Liver (tissue), 9 donors: ENCODE data around the gene PAQR9. TPM values are rescaled to one million over a fixed set of nuclear protein-coding genes. Genes with fewer than 3 reads are reported as not detected.
A peak's percentile ranks its signal among the peaks of the same experiment; 100 is the strongest.

Experiments used
- DNase-seq: peaks from one replicate; pipeline ENCODE4 v3.0.0-alpha.2; 2017; ENCODE audit warnings: low spot score
- H3K27ac ChIP-seq, 2 donors: one replicate each; pipeline ENCODE4 v1.7.0; 2013; ENCODE audit warnings: inconsistent platforms in 2 of 2, low read length in 2 of 2, control low read depth in 1 of 2, low read depth in 1 of 2, mild to moderate bottlenecking in 1 of 2
- H3K27me3 ChIP-seq, 4 donors: one replicate each; pipeline versions ENCODE4 v1.6.1 to v1.7.0; 2013; ENCODE audit warnings: low read length in 3 of 4, inconsistent platforms in 1 of 4, mild to moderate bottlenecking in 1 of 4, moderate library complexity in 1 of 4; ENCODE audit not compliant: control insufficient read depth in 4 of 4, insufficient read depth in 4 of 4
- H3K36me3 ChIP-seq, 4 donors: one replicate each; pipeline versions ENCODE4 v1.6.1 to v1.7.0; 2013; ENCODE audit warnings: low read length in 3 of 4, mild to moderate bottlenecking in 3 of 4, low read depth in 1 of 4, moderate library complexity in 1 of 4; ENCODE audit not compliant: control insufficient read depth in 4 of 4, insufficient read depth in 3 of 4
- H3K4me1 ChIP-seq, 4 donors: one replicate each; pipeline versions ENCODE4 v1.6.1 to v1.7.0; 2013; ENCODE audit warnings: low read length in 3 of 4, mild to moderate bottlenecking in 3 of 4, moderate library complexity in 1 of 4; ENCODE audit not compliant: control insufficient read depth in 4 of 4, insufficient read depth in 4 of 4
- H3K4me3 ChIP-seq, 3 donors: one replicate each; pipeline versions ENCODE4 v1.6.1 to v1.7.0; 2013; ENCODE audit warnings: low read length in 3 of 3, control low read depth in 1 of 3, low read depth in 1 of 3, mild to moderate bottlenecking in 1 of 3
- H3K9ac ChIP-seq, 2 donors: one replicate each; pipeline ENCODE4 v1.7.0; 2013; ENCODE audit warnings: low read length in 2 of 2, mild to moderate bottlenecking in 2 of 2, moderate library complexity in 2 of 2, control low read depth in 1 of 2, low read depth in 1 of 2
- H3K9me3 ChIP-seq, 4 donors: one replicate each; pipeline versions ENCODE4 v1.6.1 to v1.7.0; 2013; ENCODE audit warnings: low read length in 3 of 4; ENCODE audit not compliant: control insufficient read depth in 4 of 4
- EGR1 ChIP-seq, 2 donors: IDR thresholded peaks; 2 replicates each; pipeline ENCODE4 v1.6.1; 2016 to 2018; ENCODE audit warnings: antibody characterized with exemption in 2 of 2, low read depth in 2 of 2
- GABPA ChIP-seq, 2 donors: IDR thresholded peaks in 1 of 2; conservative IDR thresholded peaks in 1 of 2; 2 replicates each; pipeline ENCODE4 v1.6.1; 2016; ENCODE audit warnings: antibody characterized with exemption in 2 of 2, mild to moderate bottlenecking in 1 of 2, moderate library complexity in 1 of 2
- HNF4A ChIP-seq, 2 donors: conservative IDR thresholded peaks; 2 replicates each; pipeline ENCODE4 v1.6.1; 2016; ENCODE audit warnings: antibody characterized with exemption in 2 of 2, mild to moderate bottlenecking in 2 of 2
- HNF4G ChIP-seq: IDR thresholded peaks from 2 replicates; pipeline ENCODE4 v1.6.1; 2016; ENCODE audit warnings: antibody characterized with exemption
- JUND ChIP-seq, 2 donors: IDR thresholded peaks; 2 replicates each; pipeline ENCODE4 v1.6.1; 2016; ENCODE audit warnings: antibody characterized with exemption in 2 of 2
- RAD21 ChIP-seq, 2 donors: IDR thresholded peaks; 2 replicates each; pipeline ENCODE4 v1.6.1; 2016; ENCODE audit warnings: antibody characterized with exemption in 2 of 2, mild to moderate bottlenecking in 2 of 2
- RXRA ChIP-seq, 2 donors: IDR thresholded peaks; 2 replicates each; pipeline ENCODE4 v1.6.1; 2017 to 2018; ENCODE audit warnings: antibody characterized with exemption in 2 of 2, mild to moderate bottlenecking in 1 of 2
- TAF1 ChIP-seq: conservative IDR thresholded peaks from 2 replicates; pipeline ENCODE4 v1.6.1; 2016; ENCODE audit warnings: antibody characterized with exemption, mild to moderate bottlenecking
- WGBS: extraction: QIAGEN DNeasy Blood & Tissue Kit; methylation state at CpG from one replicate; pipeline ENCODE4 v1.1.7; 2013; 5-methylcytosine and 5-hydroxymethylcytosine counted together
- polyA plus RNA-seq, 2 donors: library from polyadenylated mRNA; stranded (reverse) in 1 of 2; unstranded in 1 of 2; fragments of 200-250 nt in 1 of 2; fragments of >200 nt in 1 of 2; fragmentation: Nextera tagmentation in 1 of 2; extraction: Ambion mirVana in 1 of 2; gene quantifications; one replicate each; pipeline versions ENCODE4 v1.2.1 to v1.2.3, GENCODE V29; 2013 to 2015
- total RNA-seq, 2 donors: library from RNA; depleted of rRNA; stranded (reverse); fragments of >200 nt; gene quantifications; one replicate each; pipeline ENCODE4 v1.2.3, GENCODE V29; 2014
- TF ChIP-seq, protein P1 (sequence below): IDR thresholded peaks from 2 replicates; pipeline ENCODE4 v1.6.1; 2016; ENCODE audit warnings: antibody characterized with exemption
- TF ChIP-seq, protein P2 (sequence below): IDR thresholded peaks from 2 replicates; pipeline ENCODE4 v1.6.1; 2016; ENCODE audit warnings: antibody characterized with exemption
- TF ChIP-seq, protein P3 (sequence below): IDR thresholded peaks from 2 replicates; pipeline ENCODE4 v1.6.1; 2016; ENCODE audit warnings: antibody characterized with exemption, mild to moderate bottlenecking
- donor health status: healthy.
- donor health status: healthy.
- donor health status: healthy.
- donor health status: healthy.
- donor health status: healthy.

Gene PAQR9
- total and polyA plus RNA-seq, 4 donors = 3.6 to 24.3 (median 12.6) TPM

DNA sequence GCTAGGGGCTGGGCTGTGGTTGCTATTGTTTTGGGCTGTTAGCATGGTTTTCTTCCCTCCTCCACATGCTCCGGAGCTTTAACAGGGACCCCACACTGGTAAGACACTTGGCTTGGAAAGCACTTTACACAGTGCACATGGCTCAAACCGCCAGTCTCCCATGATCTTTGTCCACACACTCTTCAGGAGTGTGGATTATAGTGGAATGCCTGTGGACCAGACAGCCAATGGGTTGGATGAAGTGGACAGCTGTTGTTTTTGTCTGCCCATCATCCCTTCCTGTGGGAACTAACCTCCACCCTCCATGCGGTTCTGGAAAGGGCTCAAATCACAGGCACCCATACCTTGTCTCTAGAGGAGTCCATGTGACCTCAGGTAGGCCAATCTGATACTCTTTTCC lies 10.0 kb downstream of the PAQR9 start:
- no peak for TF ChIP-seq RXRA (IDR thresholded peaks at IDR 0.05)
- TF ChIP-seq JUND (IDR thresholded peaks at IDR 0.05) = no peak
- TF ChIP-seq, protein P1, sequence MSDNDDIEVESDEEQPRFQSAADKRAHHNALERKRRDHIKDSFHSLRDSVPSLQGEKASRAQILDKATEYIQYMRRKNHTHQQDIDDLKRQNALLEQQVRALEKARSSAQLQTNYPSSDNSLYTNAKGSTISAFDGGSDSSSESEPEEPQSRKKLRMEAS = no peak
- no peak for TF ChIP-seq EGR1 (IDR thresholded peaks at IDR 0.05; ENCODE audit: low read depth in 2 of 2)
- no peak for TF ChIP-seq TAF1
- TF ChIP-seq, protein P2, sequence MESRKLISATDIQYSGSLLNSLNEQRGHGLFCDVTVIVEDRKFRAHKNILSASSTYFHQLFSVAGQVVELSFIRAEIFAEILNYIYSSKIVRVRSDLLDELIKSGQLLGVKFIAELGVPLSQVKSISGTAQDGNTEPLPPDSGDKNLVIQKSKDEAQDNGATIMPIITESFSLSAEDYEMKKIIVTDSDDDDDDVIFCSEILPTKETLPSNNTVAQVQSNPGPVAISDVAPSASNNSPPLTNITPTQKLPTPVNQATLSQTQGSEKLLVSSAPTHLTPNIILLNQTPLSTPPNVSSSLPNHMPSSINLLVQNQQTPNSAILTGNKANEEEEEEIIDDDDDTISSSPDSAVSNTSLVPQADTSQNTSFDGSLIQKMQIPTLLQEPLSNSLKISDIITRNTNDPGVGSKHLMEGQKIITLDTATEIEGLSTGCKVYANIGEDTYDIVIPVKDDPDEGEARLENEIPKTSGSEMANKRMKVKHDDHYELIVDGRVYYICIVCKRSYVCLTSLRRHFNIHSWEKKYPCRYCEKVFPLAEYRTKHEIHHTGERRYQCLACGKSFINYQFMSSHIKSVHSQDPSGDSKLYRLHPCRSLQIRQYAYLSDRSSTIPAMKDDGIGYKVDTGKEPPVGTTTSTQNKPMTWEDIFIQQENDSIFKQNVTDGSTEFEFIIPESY = no peak
- TF ChIP-seq RAD21 (IDR thresholded peaks at IDR 0.05) = no peak
- TF ChIP-seq HNF4A (conservative IDR thresholded peaks at IDR 0.05) = no peak
- TF ChIP-seq GABPA (IDR thresholded peaks at IDR 0.05 in 1 of 2, conservative IDR thresholded peaks at IDR 0.05 in 1 of 2) = no peak
- TF ChIP-seq, protein P3, sequence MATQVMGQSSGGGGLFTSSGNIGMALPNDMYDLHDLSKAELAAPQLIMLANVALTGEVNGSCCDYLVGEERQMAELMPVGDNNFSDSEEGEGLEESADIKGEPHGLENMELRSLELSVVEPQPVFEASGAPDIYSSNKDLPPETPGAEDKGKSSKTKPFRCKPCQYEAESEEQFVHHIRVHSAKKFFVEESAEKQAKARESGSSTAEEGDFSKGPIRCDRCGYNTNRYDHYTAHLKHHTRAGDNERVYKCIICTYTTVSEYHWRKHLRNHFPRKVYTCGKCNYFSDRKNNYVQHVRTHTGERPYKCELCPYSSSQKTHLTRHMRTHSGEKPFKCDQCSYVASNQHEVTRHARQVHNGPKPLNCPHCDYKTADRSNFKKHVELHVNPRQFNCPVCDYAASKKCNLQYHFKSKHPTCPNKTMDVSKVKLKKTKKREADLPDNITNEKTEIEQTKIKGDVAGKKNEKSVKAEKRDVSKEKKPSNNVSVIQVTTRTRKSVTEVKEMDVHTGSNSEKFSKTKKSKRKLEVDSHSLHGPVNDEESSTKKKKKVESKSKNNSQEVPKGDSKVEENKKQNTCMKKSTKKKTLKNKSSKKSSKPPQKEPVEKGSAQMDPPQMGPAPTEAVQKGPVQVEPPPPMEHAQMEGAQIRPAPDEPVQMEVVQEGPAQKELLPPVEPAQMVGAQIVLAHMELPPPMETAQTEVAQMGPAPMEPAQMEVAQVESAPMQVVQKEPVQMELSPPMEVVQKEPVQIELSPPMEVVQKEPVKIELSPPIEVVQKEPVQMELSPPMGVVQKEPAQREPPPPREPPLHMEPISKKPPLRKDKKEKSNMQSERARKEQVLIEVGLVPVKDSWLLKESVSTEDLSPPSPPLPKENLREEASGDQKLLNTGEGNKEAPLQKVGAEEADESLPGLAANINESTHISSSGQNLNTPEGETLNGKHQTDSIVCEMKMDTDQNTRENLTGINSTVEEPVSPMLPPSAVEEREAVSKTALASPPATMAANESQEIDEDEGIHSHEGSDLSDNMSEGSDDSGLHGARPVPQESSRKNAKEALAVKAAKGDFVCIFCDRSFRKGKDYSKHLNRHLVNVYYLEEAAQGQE = no peak
- WGBS = 84% methylated on average over 3 of the region's 3 CpGs
- no peaks in the 10 kb centered on the region for H3K27me3 ChIP-seq

GRCh38 chr3:142952272-142953193 lies 10.9 kb downstream of the PAQR9 start:
- no peak overlapping the region for H3K9ac ChIP-seq
- DNase-seq = no peak
- TF ChIP-seq RAD21 (IDR thresholded peaks at IDR 0.05) (peak in 1 of 2 donors; percentile 29), HNF4G (no peak)
- H3K27ac ChIP-seq = peak overlapping the region in 1 of 2 donors; percentile 13
- H3K9me3 ChIP-seq = no peaks in the 10 kb centered on the region
- H3K4me3 ChIP-seq = no peak overlapping the region
- WGBS = 66% methylated on average over 8 of the region's 8 CpGs
- no peaks in the 10 kb centered on the region for H3K36me3 ChIP-seq
- H3K27me3 ChIP-seq = no peaks in the 10 kb centered on the region
- H3K4me1 ChIP-seq = peaks cover 0 to 11% (median 6%) of the 10 kb centered on the region in 4 donors

More for the DNA sequence above, 10.0 kb downstream of the PAQR9 start:
- no peaks in the 10 kb centered on the region for H3K36me3 ChIP-seq
- no peaks in the 10 kb centered on the region for H3K9me3 ChIP-seq
- DNase-seq = no peak
- peaks cover 0 to 11% (median 6%) of the 10 kb centered on the region in 4 donors for H3K4me1 ChIP-seq
- H3K9ac ChIP-seq = no peak overlapping the region
- no peak overlapping the region for H3K27ac ChIP-seq
- no peak overlapping the region for H3K4me3 ChIP-seq
